Keratinocyte (primary cell): ENCODE measurements around the gene FTCD. TPM values are rescaled to one million over a fixed set of nuclear protein-coding genes. Genes with fewer than 3 reads are reported as not detected.

Experiments used
- DNase-seq: peaks from one replicate; pipeline ENCODE4 v3.0.0-alpha.2; 2011; ENCODE audit warnings: low read depth, missing footprints, low spot score
- FAIRE-seq: peaks from 2 replicates; lab custom pipeline; 2011; peaks lifted over from hg19 to GRCh38; lab: Jason Lieb, UNC
- H2AFZ ChIP-seq: 2 replicates; pipeline ENCODE4 v1.6.0; 2012; ENCODE audit warnings: low read length, control low read depth, inconsistent platforms; ENCODE audit not compliant: control insufficient read depth
- H3K27ac ChIP-seq: 2 replicates; pipeline ENCODE4 v1.5.1; 2011; ENCODE audit warnings: low read length; ENCODE audit not compliant: control insufficient read depth, insufficient read depth
- H3K27me3 ChIP-seq: 3 replicates; pipeline ENCODE4 v1.6.0; 2011; ENCODE audit warnings: low read length; ENCODE audit not compliant: control insufficient read depth, insufficient read depth; ENCODE audit errors: extremely low read depth
- H3K36me3 ChIP-seq, 2 experiments: 2 replicates in 1 of 2; 3 replicates in 1 of 2; pipeline ENCODE4 v1.5.1; 2011; ENCODE audit warnings: low read length in 2 of 2, mild to moderate bottlenecking in 1 of 2; ENCODE audit not compliant: control insufficient read depth in 2 of 2, insufficient read depth in 2 of 2; ENCODE audit errors: extremely low read depth in 1 of 2
- H3K4me1 ChIP-seq: 3 replicates; pipeline ENCODE4 v1.5.1; 2011; ENCODE audit warnings: low read length; ENCODE audit not compliant: control insufficient read depth, insufficient read depth; ENCODE audit errors: extremely low read depth
- H3K4me2 ChIP-seq: 3 replicates; pipeline ENCODE4 v1.6.0; 2011; ENCODE audit warnings: low read depth, low read length; ENCODE audit not compliant: control insufficient read depth, insufficient read depth; ENCODE audit errors: extremely low read depth
- H3K4me3 ChIP-seq, 3 experiments: fragments of 200-600 bp in 1 of 3; sonication (generic) in 1 of 3; 2 replicates in 2 of 3; 3 replicates in 1 of 3; pipeline ENCODE4 v1.5.1; 2011 to 2016; ENCODE audit warnings: low read length in 3 of 3, mild to moderate bottlenecking in 3 of 3, control low read depth in 2 of 3, inconsistent platforms in 1 of 3, low read depth in 1 of 3, mixed read lengths in 1 of 3, mixed run types in 1 of 3, moderate library complexity in 1 of 3; ENCODE audit not compliant: control insufficient read depth in 2 of 3, insufficient read depth in 2 of 3; ENCODE audit errors: extremely low read depth in 1 of 3
- H3K79me2 ChIP-seq: 2 replicates; pipeline ENCODE4 v1.6.0; 2012; ENCODE audit warnings: low read length; ENCODE audit not compliant: control insufficient read depth, insufficient read depth
- H3K9ac ChIP-seq: 3 replicates; pipeline ENCODE4 v1.6.0; 2011; ENCODE audit warnings: low read length; ENCODE audit not compliant: control insufficient read depth, insufficient read depth; ENCODE audit errors: extremely low read depth
- H3K9me1 ChIP-seq: 3 replicates; pipeline ENCODE4 v1.6.0; 2011; ENCODE audit warnings: low read length; ENCODE audit not compliant: control insufficient read depth, insufficient read depth; ENCODE audit errors: extremely low read depth
- H3K9me3 ChIP-seq: 2 replicates; pipeline ENCODE4 v1.5.1; 2012; ENCODE audit warnings: low read depth, low read length; ENCODE audit not compliant: control insufficient read depth
- H4K20me1 ChIP-seq: 3 replicates; pipeline ENCODE4 v1.6.0; 2011; ENCODE audit warnings: low read length; ENCODE audit not compliant: control insufficient read depth, insufficient read depth; ENCODE audit errors: extremely low read depth
- EZH2 ChIP-seq: IDR thresholded peaks from one replicate; pipeline ENCODE4 v1.6.1; 2012; ENCODE audit warnings: inconsistent platforms, mild to moderate bottlenecking, low read length, moderate library complexity
- dilution Hi-C: fragments of 300-500 bp; cut with MboI; formaldehyde crosslinking; loops from one replicate; pipeline ENCODE4 v1.7.0; 2020; ENCODE audit warnings: low sequenced_read_pairs; ENCODE audit not compliant: extremely low pct_ligation_motif_present
- polyA plus RNA-seq, 5 experiments: library from polyadenylated mRNA; depleted of rRNA in 3 of 5; stranded (reverse) in 3 of 5; stranded (forward) in 1 of 5; unstranded in 1 of 5; fragments of >200 nt; gene quantifications; 1 replicate in 1 of 5; 2 replicates in 3 of 5; 3 replicates in 1 of 5; pipeline versions ENCODE4 v1.2.1 to v1.2.3, GENCODE V29; 2011 to 2012; ENCODE audit warnings: missing spikeins in 2 of 5, low read depth in 1 of 5, low replicate concordance in 1 of 5
- TF ChIP-seq, protein P1 (sequence below), 3 experiments: IDR thresholded peaks in 1 of 3; conservative IDR thresholded peaks in 1 of 3; optimal IDR thresholded peaks in 1 of 3; 2 replicates in 2 of 3; 3 replicates in 1 of 3; pipeline versions ENCODE3 to v1.5.1; 2011; ENCODE audit warnings: low read length in 3 of 3, mild to moderate bottlenecking in 3 of 3, moderate library complexity in 2 of 3, control low read depth in 1 of 3, inconsistent platforms in 1 of 3; ENCODE audit not compliant: insufficient read depth in 2 of 3; ENCODE audit errors: extremely low read depth in 1 of 3

Gene FTCD
- polyA plus RNA-seq, 1 donor (not counting 4 experiments of a cell fraction or from before 2014, with no cell fraction given) = not detected

GRCh38 chr21:46158666-46159300 is 3.4 kb upstream of the FTCD start:
- H3K9me3 ChIP-seq = no peaks in the 10 kb centered on the region
- DNase-seq = no peak
- H3K4me2 ChIP-seq = no peak overlapping the region
- TF ChIP-seq, protein P1, sequence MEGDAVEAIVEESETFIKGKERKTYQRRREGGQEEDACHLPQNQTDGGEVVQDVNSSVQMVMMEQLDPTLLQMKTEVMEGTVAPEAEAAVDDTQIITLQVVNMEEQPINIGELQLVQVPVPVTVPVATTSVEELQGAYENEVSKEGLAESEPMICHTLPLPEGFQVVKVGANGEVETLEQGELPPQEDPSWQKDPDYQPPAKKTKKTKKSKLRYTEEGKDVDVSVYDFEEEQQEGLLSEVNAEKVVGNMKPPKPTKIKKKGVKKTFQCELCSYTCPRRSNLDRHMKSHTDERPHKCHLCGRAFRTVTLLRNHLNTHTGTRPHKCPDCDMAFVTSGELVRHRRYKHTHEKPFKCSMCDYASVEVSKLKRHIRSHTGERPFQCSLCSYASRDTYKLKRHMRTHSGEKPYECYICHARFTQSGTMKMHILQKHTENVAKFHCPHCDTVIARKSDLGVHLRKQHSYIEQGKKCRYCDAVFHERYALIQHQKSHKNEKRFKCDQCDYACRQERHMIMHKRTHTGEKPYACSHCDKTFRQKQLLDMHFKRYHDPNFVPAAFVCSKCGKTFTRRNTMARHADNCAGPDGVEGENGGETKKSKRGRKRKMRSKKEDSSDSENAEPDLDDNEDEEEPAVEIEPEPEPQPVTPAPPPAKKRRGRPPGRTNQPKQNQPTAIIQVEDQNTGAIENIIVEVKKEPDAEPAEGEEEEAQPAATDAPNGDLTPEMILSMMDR (optimal IDR thresholded peaks at IDR 0.05 in 1 of 3, IDR thresholded peaks at IDR 0.05 in 1 of 3, conservative IDR thresholded peaks at IDR 0.05 in 1 of 3; ENCODE audit: extremely low read depth in 1 of 3, insufficient read depth in 2 of 3, low read length in 3 of 3) = no peak
- no peak overlapping the region for H3K27ac ChIP-seq
- H3K27me3 ChIP-seq = peaks cover 14% of the 10 kb centered on the region
- dilution Hi-C loops = no loop called here
- no peak overlapping the region for H2AFZ ChIP-seq
- no peak overlapping the region for H3K9ac ChIP-seq
- no peak for FAIRE-seq
- no peaks in the 10 kb centered on the region for H3K4me1 ChIP-seq
- H4K20me1 ChIP-seq = no peaks in the 10 kb centered on the region
- no peak overlapping the region for H3K4me3 ChIP-seq
- no peaks in the 10 kb centered on the region for H3K36me3 ChIP-seq
- no peaks in the 10 kb centered on the region for H3K79me2 ChIP-seq
- no peaks in the 10 kb centered on the region for H3K9me1 ChIP-seq

- dilution Hi-C loops = no loop called here
- no peaks in the 10 kb centered on the region for H3K79me2 ChIP-seq
- no peaks in the 10 kb centered on the region for H4K20me1 ChIP-seq
- TF ChIP-seq, protein P1 (optimal IDR thresholded peaks at IDR 0.05 in 1 of 3, IDR thresholded peaks at IDR 0.05 in 1 of 3, conservative IDR thresholded peaks at IDR 0.05 in 1 of 3; ENCODE audit: extremely low read depth in 1 of 3, insufficient read depth in 2 of 3, low read length in 3 of 3) = no peak
- TF ChIP-seq EZH2 = no peak
- H3K9ac ChIP-seq = no peak overlapping the region
- H3K27me3 ChIP-seq = peaks cover 14% of the 10 kb centered on the region
- H3K4me2 ChIP-seq = no peak overlapping the region
- DNase-seq = no peak
- H3K4me3 ChIP-seq = no peak overlapping the region
- FAIRE-seq = no peak
- H3K4me1 ChIP-seq = no peaks in the 10 kb centered on the region
- H3K36me3 ChIP-seq = no peaks in the 10 kb centered on the region
- H3K27ac ChIP-seq = no peak overlapping the region
- no peaks in the 10 kb centered on the region for H3K9me3 ChIP-seq
- no peaks in the 10 kb centered on the region for H3K9me1 ChIP-seq
- H2AFZ ChIP-seq = no peak overlapping the region
These were observed 2.6 kb upstream of the FTCD start for GRCh38 chr21:46157987-46158451.
